GM19043 (cell line): ENCODE results near the gene SPOPL.

Experiments
- ATAC-seq: cut with Tn5 transposase; IDR thresholded peaks from one replicate; pipeline ENCODE4 v1.9.1; 2021; ENCODE audit warnings: low read depth; ENCODE audit not compliant: unreplicated experiment

The SPOPL gene

GRCh38 chr2:138493334-138493733 lies 8.2 kb upstream of the SPOPL start:
- ATAC-seq, result no peak

GRCh38 chr2:138494265-138494966 lies 7.2 kb upstream of the SPOPL start:
- no peak for ATAC-seq

GRCh38 chr2:138495384-138495783 lies 6.2 kb upstream of the SPOPL start:
- no peak for ATAC-seq

GRCh38 chr2:138496096-138496651 lies 5.4 kb upstream of the SPOPL start:
- ATAC-seq, result no peak

GRCh38 chr2:138497294-138497693 lies 4.3 kb upstream of the SPOPL start:
- no peak for ATAC-seq

GRCh38 chr2:138499684-138500083 lies 1.9 kb upstream of the SPOPL start:
- ATAC-seq, result no peak

GRCh38 chr2:138500592-138501424 lies 762 bp upstream of the SPOPL start:
- ATAC-seq, result peak; percentile 3

- no peak for ATAC-seq
These were observed 901 bp downstream of the SPOPL start for GRCh38 chr2:138502255-138503086.

- no peak for ATAC-seq
These were observed 1.5 kb downstream of the SPOPL start for GRCh38 chr2:138503087-138503442.

GRCh38 chr2:138503652-138504051 lies 2.1 kb downstream of the SPOPL start:
- no peak for ATAC-seq

- no peak for ATAC-seq
These were observed 2.5 kb downstream of the SPOPL start for GRCh38 chr2:138504092-138504491.

- ATAC-seq, result peak; percentile 42
These were observed 3.1 kb downstream of the SPOPL start for GRCh38 chr2:138504546-138505235.

- no peak for ATAC-seq
These were observed 5.7 kb downstream of the SPOPL start for GRCh38 chr2:138507267-138507666.

- no peak for ATAC-seq
These were observed 8.7 kb downstream of the SPOPL start for GRCh38 chr2:138510319-138510718.

GRCh38 chr2:138512672-138513071 lies 11.1 kb downstream of the SPOPL start:
- no peak for ATAC-seq

- ATAC-seq, result no peak
These were observed 12.6 kb downstream of the SPOPL start for GRCh38 chr2:138514173-138514572.

- ATAC-seq, result no peak
These were observed 13.5 kb downstream of the SPOPL start for GRCh38 chr2:138515092-138515491.

GRCh38 chr2:138516030-138516704 lies 14.6 kb downstream of the SPOPL start:
- ATAC-seq, result no peak

GRCh38 chr2:138518860-138519259 lies 17.3 kb downstream of the SPOPL start:
- no peak for ATAC-seq

GRCh38 chr2:138521821-138522220 lies 20.3 kb downstream of the SPOPL start:
- ATAC-seq, result no peak
